Islet precursor cell (in vitro differentiated cells): Measurements from ENCODE around the gene GABRG2.

Source experiments
- DNase-seq: peaks from one replicate; pipeline ENCODE4 v3.0.0-alpha.2; 2018

The GABRG2 gene

DNA sequence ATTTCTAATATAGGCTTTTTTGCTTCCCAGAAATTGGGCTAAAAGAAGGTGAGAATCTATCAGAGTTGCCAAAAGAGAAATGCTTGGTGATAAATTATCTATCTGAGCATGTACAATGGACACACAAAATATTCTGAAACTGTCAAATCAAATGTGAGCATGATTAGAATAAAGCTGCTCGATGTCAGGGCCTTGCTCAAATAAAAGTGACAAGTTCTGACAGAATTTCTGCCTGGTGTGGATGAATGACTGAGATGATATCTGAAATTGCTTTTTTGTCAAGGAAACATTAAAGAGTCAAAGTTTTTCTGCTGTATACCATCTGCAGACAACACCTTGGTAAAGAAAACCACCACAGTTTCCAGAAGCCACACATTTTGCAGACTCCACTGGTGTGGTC, 128.8 kb downstream of the GABRG2 start:
- DNase-seq = no peak

DNA sequence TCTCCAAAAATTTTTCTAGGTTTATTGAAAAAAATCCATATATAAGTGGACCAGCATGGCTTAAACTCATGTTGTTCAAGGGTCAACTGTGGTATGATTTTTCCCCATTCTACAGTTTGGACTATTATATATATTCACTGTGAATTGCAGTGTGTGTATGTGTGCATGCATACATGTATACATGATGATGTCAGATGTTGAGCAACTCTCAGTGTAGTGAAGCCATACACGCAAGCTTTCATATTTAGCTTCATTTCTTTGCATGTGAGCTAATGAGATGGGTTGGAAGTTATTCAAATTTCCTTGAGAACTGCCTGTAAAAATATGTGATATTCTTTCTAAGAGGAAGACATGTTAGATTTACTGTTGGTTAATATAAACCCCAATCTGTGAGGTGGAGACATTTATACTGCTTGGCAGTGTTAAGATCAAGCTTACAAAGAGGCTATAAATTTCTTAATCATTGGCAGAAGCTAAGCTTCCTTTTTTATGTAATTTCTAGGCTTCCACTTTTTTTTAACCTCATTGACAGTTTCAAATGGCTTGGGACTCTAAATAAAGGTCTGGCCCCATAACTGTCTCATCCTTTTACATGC, 134.8 kb downstream of the GABRG2 start:
- DNase-seq = no peak
